Ammon's horn (tissue), 1 donor: ENCODE results near the gene HOXB9.

ENCODE experiments used
- DNase-seq: peaks from one replicate; pipeline ENCODE4 v3.0.0-alpha.2; 2016; ENCODE audit warnings: low spot score

Gene HOXB9

GRCh38 chr17:48626245-48627117, at the start of gene HOXB9:
HOXB9 (minus strand) TSS chr17:48626358; CDS start chr17:48626269, 89 bp downstream.
- DNase-seq, result no peak

GRCh38 chr17:48672340-48672739, 46.2 kb upstream of the HOXB9 start:
- DNase-seq, result no peak

- peak; percentile 85 for DNase-seq
Observed at GRCh38 chr17:48671697-48672171, 45.6 kb upstream of the HOXB9 start.

- no peak for DNase-seq
Observed at GRCh38 chr17:48663134-48663924, 37.2 kb upstream of the HOXB9 start.

- no peak for DNase-seq
Observed at GRCh38 chr17:48655913-48656312, 29.8 kb upstream of the HOXB9 start.

GRCh38 chr17:48649741-48650140, 23.6 kb upstream of the HOXB9 start:
- no peak for DNase-seq

- DNase-seq, result no peak
Observed at GRCh38 chr17:48647963-48648245, 21.7 kb upstream of the HOXB9 start.

GRCh38 chr17:48647103-48647962, 21.2 kb upstream of the HOXB9 start:
- DNase-seq, result no peak

- DNase-seq, result no peak
Observed at GRCh38 chr17:48646183-48647102, 20.3 kb upstream of the HOXB9 start.

GRCh38 chr17:48645639-48646182, 19.6 kb upstream of the HOXB9 start:
- DNase-seq, result no peak

GRCh38 chr17:48644910-48645557, 18.9 kb upstream of the HOXB9 start:
- DNase-seq, result no peak

GRCh38 chr17:48644159-48644558, 18.0 kb upstream of the HOXB9 start:
- no peak for DNase-seq

- DNase-seq, result no peak
Observed at GRCh38 chr17:48643697-48644012, 17.5 kb upstream of the HOXB9 start.

- no peak for DNase-seq
Observed at GRCh38 chr17:48642843-48643696, 16.9 kb upstream of the HOXB9 start.

GRCh38 chr17:48642059-48642842, 16.1 kb upstream of the HOXB9 start:
- no peak for DNase-seq

GRCh38 chr17:48641541-48642058, 15.4 kb upstream of the HOXB9 start:
- DNase-seq, result no peak

- DNase-seq, result no peak
Observed at GRCh38 chr17:48640858-48641180, 14.7 kb upstream of the HOXB9 start.

GRCh38 chr17:48639982-48640857, 14.1 kb upstream of the HOXB9 start:
- no peak for DNase-seq
